Ovary (tissue), 9 donors: ENCODE results near the gene COL27A1. TPM values are rescaled to one million over a fixed set of nuclear protein-coding genes. Genes with fewer than 3 reads are reported as not detected.

Experiments
- DNase-seq, 5 donors: peaks; one replicate each; pipeline ENCODE4 v3.0.0-alpha.2; 2019 to 2020
- H3K27ac ChIP-seq, 2 donors: fragments of 200-600 bp; one replicate each; pipeline versions ENCODE4 v1.5.1 to v1.8.0; 2019 to 2022
- H3K27me3 ChIP-seq: fragments of 200-600 bp; one replicate; pipeline ENCODE4 v1.8.0; 2022
- H3K36me3 ChIP-seq: fragments of 200-600 bp; sonication (generic); one replicate; pipeline ENCODE4 v1.5.1; 2019
- H3K4me1 ChIP-seq: one replicate; pipeline ENCODE4 v1.8.1; 2013; ENCODE audit warnings: mild to moderate bottlenecking, moderate library complexity; ENCODE audit not compliant: insufficient read depth
- H3K4me3 ChIP-seq: fragments of 200-600 bp; sonication (generic); one replicate; pipeline ENCODE4 v1.5.1; 2017
- H3K9me3 ChIP-seq, 2 donors: fragments of 200-600 bp in 1 of 2; sonication (generic) in 1 of 2; one replicate each; pipeline versions ENCODE4 v1.5.1 to v1.8.1; 2013 to 2019; ENCODE audit warnings: mild to moderate bottlenecking in 1 of 2, moderate library complexity in 1 of 2
- CTCF ChIP-seq, 3 donors: fragments of 450-650 bp in 2 of 3; fragments of 200-600 bp in 1 of 3; IDR thresholded peaks; one replicate each; pipeline versions ENCODE4 v1.5.1 to v1.8.0; 2016 to 2022; ENCODE audit warnings: antibody characterized with exemption in 3 of 3, mild to moderate bottlenecking in 1 of 3
- EP300 ChIP-seq: sonication (generic); formaldehyde crosslinking; IDR thresholded peaks from one replicate; pipeline ENCODE4 v1.6.1; 2017; ENCODE audit warnings: antibody characterized with exemption
- POLR2A ChIP-seq: fragments of 450-650 bp; IDR thresholded peaks from one replicate; pipeline ENCODE4 v1.6.1; 2017; ENCODE audit warnings: antibody characterized with exemption, mild to moderate bottlenecking, moderate library complexity
- WGBS, 3 donors: extraction: QIAGEN DNeasy Blood & Tissue Kit in 1 of 3; methylation state at CpG; one replicate each; pipeline versions ENCODE4 v1.1.5 to v1.1.7; 2013 to 2017; 5-methylcytosine and 5-hydroxymethylcytosine counted together
- intact Hi-C, 4 donors: fragments of 100-400 bp; cut with DNase I; formaldehyde crosslinking; loops; one replicate each; pipeline versions ENCODE4 v1.11.0 to v1.15.1; 2022 to 2023
- polyA plus RNA-seq, 2 donors: library from polyadenylated mRNA; stranded (reverse); fragments of 200-250 nt in 1 of 2; fragments of 350-450 nt in 1 of 2; fragmentation: Illumina TruSeq in 1 of 2; extraction: RNeasy Lipid Tissue Mini Kit (QIAGEN cat#74804) in 1 of 2; gene quantifications; one replicate each; pipeline ENCODE4 v1.2.3, GENCODE V29; 2013 to 2014
- total RNA-seq, 7 donors: library from RNA; depleted of rRNA in 2 of 7; stranded (reverse); fragments of >200 nt in 2 of 7; fragmentation: NEBNext Ultra II Directional in 3 of 7; extraction: Animal tissue kit (Norgen Biotek cat#: 25700) in 3 of 7; gene quantifications; one replicate each; pipeline versions ENCODE4 v1.1.0 to v1.2.4, GENCODE V29; 2016 to 2023
- donor health status: DM: no; HTN: no; CAD: no; lungs with moderate emphysema.
- donor health status: DM: no; HTN: no; CAD: no.
- donor health status: Bipolar disorder and iron deficiency.
- donor health status: DM: yes; HTN: yes; CAD: no.
- donor health status: DM: no; HTN: no; CAD: no.
- donor health status: DM: yes; HTN: yes; CAD: no.

The COL27A1 gene
- total and polyA plus RNA-seq, 9 donors, result 5.2 to 91.2 (median 16.8) TPM

- no peak overlapping the region for H3K4me3 ChIP-seq
- intact Hi-C loops, result no loop called here
- H3K27me3 ChIP-seq, result no peaks in the 10 kb centered on the region
- no peaks in the 10 kb centered on the region for H3K9me3 ChIP-seq
- TF ChIP-seq POLR2A (no peak), EP300 (no peak), CTCF (IDR thresholded peaks at IDR 0.05) (no peak)
- 91 to 92% (median 92%) methylated on average over 6 of the region's 6 CpGs for WGBS, 3 donors
- H3K27ac ChIP-seq, result no peak overlapping the region
- DNase-seq, result no peak
- peaks cover 10% of the 10 kb centered on the region for H3K4me1 ChIP-seq
- H3K36me3 ChIP-seq, result no peaks in the 10 kb centered on the region
These were observed 17.5 kb upstream of the COL27A1 start for GRCh38 chr9:114137831-114138230.

- Histone ChIP-seq H3K27ac (no peak overlapping the region), H3K27me3 (no peaks in the 10 kb centered on the region), H3K4me1 (peaks cover 10% of the 10 kb centered on the region), H3K4me3 (no peak overlapping the region), H3K9me3 (no peaks in the 10 kb centered on the region), H3K36me3 (no peaks in the 10 kb centered on the region)
- 72 to 93% (median 80%) methylated on average over 8 of the region's 8 CpGs for WGBS, 3 donors
- no peak for TF ChIP-seq POLR2A
- TF ChIP-seq EP300, result peak; percentile 35
- TF ChIP-seq CTCF (IDR thresholded peaks at IDR 0.05), result no peak
- peak in 1 of 5 donors; percentile 41 for DNase-seq
- intact Hi-C loops, result no loop called here
These were observed 16.8 kb upstream of the COL27A1 start for GRCh38 chr9:114138552-114138971.

GRCh38 chr9:114139071-114139470, 16.3 kb upstream of the COL27A1 start:
- no peak for DNase-seq
- Histone ChIP-seq H3K27ac (no peak overlapping the region), H3K4me3 (no peak overlapping the region), H3K36me3 (no peaks in the 10 kb centered on the region), H3K4me1 (peaks cover 10% of the 10 kb centered on the region), H3K9me3 (no peaks in the 10 kb centered on the region), H3K27me3 (no peaks in the 10 kb centered on the region)
- WGBS, 3 donors, result 79 to 91% (median 85%) methylated on average over 5 of the region's 5 CpGs
- TF ChIP-seq CTCF (IDR thresholded peaks at IDR 0.05) (no peak), EP300 (no peak), POLR2A (no peak)
- intact Hi-C loops, result no loop called here

GRCh38 chr9:114140401-114140800, 14.9 kb upstream of the COL27A1 start:
- Histone ChIP-seq H3K36me3 (no peaks in the 10 kb centered on the region), H3K4me1 (peaks cover 10% of the 10 kb centered on the region), H3K9me3 (no peaks in the 10 kb centered on the region), H3K4me3 (no peak overlapping the region), H3K27ac (no peak overlapping the region), H3K27me3 (no peaks in the 10 kb centered on the region)
- 69 to 78% (median 78%) methylated on average over 2 of the region's 2 CpGs for WGBS, 3 donors
- no peak for DNase-seq
- intact Hi-C loops, result no loop called here
- TF ChIP-seq CTCF (IDR thresholded peaks at IDR 0.05), result no peak
- no peak for TF ChIP-seq EP300
